A172 (cell line): ENCODE measurements around the gene PACS1. TPM values are rescaled to one million over a fixed set of nuclear protein-coding genes. Genes with fewer than 3 reads are reported as not detected.

Source experiments
- DNase-seq: peaks from one replicate; pipeline ENCODE4 v3.0.0-alpha.2; 2015; ENCODE audit warnings: low spot score
- total RNA-seq: library from RNA; depleted of rRNA; stranded (reverse); fragments of >200 nt; shearing (Covaris generic); gene quantifications from 2 replicates; pipeline ENCODE4 v1.2.3, GENCODE V29; 2014

PACS1 gene
- total RNA-seq, 1 experiment from 2014 or later = 18.0 TPM

GRCh38 chr11:66184728-66185127, 114.7 kb downstream of the PACS1 start:
- no peak for DNase-seq

GRCh38 chr11:66186470-66186869, 116.4 kb downstream of the PACS1 start:
- no peak for DNase-seq

GRCh38 chr11:66187453-66187852, 117.4 kb downstream of the PACS1 start:
- no peak for DNase-seq

GRCh38 chr11:66188580-66188979, 118.5 kb downstream of the PACS1 start:
- peak; percentile 60 for DNase-seq

- DNase-seq = no peak
Measured at GRCh38 chr11:66189031-66189745, 119.1 kb downstream of the PACS1 start.

GRCh38 chr11:66190786-66191185, 120.7 kb downstream of the PACS1 start:
- DNase-seq = no peak

- DNase-seq = no peak
Measured at GRCh38 chr11:66192181-66192863, 122.2 kb downstream of the PACS1 start.

GRCh38 chr11:66194391-66194790, 124.3 kb downstream of the PACS1 start:
- DNase-seq = no peak

GRCh38 chr11:66195867-66196266, 125.8 kb downstream of the PACS1 start:
- DNase-seq = no peak

- no peak for DNase-seq
Measured at GRCh38 chr11:66203847-66204246, 133.8 kb downstream of the PACS1 start.

GRCh38 chr11:66204412-66204811, 134.3 kb downstream of the PACS1 start:
- no peak for DNase-seq

GRCh38 chr11:66207816-66208215, 137.7 kb downstream of the PACS1 start:
- no peak for DNase-seq

GRCh38 chr11:66211100-66211499, 141.0 kb downstream of the PACS1 start:
- DNase-seq = no peak

GRCh38 chr11:66216911-66217310, 146.8 kb downstream of the PACS1 start:
- no peak for DNase-seq

GRCh38 chr11:66218036-66218435, 148.0 kb downstream of the PACS1 start:
- no peak for DNase-seq

GRCh38 chr11:66218846-66219620, 149.0 kb downstream of the PACS1 start:
- no peak for DNase-seq

GRCh38 chr11:66219846-66220565, 149.9 kb downstream of the PACS1 start:
- DNase-seq = no peak

- no peak for DNase-seq
Measured at GRCh38 chr11:66220566-66220935, 150.5 kb downstream of the PACS1 start.

- DNase-seq = no peak
Measured at GRCh38 chr11:66221012-66221411, 150.9 kb downstream of the PACS1 start.

- DNase-seq = no peak
Measured at GRCh38 chr11:66221726-66222236, 151.7 kb downstream of the PACS1 start.

- DNase-seq = peak; percentile 90
Measured at GRCh38 chr11:66222358-66223149, 152.5 kb downstream of the PACS1 start.
